Measurements from ENCODE around the gene TGM5. TPM values are rescaled to one million over a fixed set of nuclear protein-coding genes. Genes with fewer than 3 reads are reported as not detected.
"Not testable (repeated sequence)": the region's sequence is repeated elsewhere in the genome, so short reads cannot be mapped to it uniquely, and the experiment has no call there.

TGM5 gene
- total and polyA plus RNA-seq, 9 donors = 0.05 to 0.13 (median 0.10) TPM; not detected in 2

DNA sequence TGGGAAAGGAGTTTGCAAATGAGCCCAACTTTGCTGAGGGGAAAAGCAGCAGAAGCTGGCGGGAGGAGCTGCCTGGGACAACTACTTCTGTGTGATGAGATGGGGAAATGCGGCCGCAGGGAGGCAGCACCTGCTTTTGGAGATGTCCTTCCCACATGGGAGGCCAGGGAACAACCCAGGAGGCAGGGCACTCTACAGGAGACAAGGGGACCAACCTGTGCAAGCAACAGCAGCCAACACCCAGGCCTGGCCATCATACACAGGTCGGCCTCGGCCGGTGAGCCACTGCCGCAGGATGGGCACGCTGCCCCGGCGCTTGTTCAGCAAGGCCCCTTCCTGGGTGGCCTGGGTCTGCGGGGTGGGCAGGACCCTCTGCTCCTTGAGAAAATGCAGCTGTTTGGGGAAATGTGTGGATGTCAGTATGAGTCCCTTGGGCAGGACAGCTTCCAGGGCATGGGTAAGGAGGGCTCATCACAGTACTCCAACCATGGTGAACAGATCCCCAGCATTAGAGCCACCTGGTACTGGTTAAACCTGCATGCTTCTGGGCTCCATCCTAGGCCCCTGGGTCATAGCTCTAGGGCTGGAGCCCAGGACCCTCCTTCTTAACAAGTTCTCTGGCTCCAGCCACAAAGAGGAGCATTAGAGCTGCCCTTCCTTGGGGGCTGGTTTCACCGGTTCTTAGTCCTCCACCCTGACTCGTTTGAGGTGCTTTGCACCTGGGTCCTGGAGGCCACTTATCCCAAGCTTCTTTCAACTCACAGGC, 57.5 kb downstream of the TGM5 start:
- no peak for DNase-seq
- WGBS (ENCODE audit: insufficient coverage) = 66% methylated on average over 12 of the region's 13 CpGs
- Histone ChIP-seq H3K9me3 (replicated peaks; ENCODE audit: control insufficient read depth, low read depth, low read length) (no peaks in the 10 kb centered on the region), H3K4me3 (ENCODE audit: low read length) (no peak overlapping the region), H3K27me3 (ENCODE audit: control insufficient read depth, insufficient read depth, low read length) (peaks cover 34% of the 10 kb centered on the region), H3K27ac (ENCODE audit: low read length) (no peak overlapping the region), H3K4me1 (ENCODE audit: control insufficient read depth, insufficient read depth, low read length) (no peaks in the 10 kb centered on the region), H3K36me3 (ENCODE audit: control insufficient read depth, insufficient read depth, low read length) (no peaks in the 10 kb centered on the region)

- 58% methylated on average over 14 of the region's 23 CpGs for WGBS (ENCODE audit: insufficient coverage)
Measured at GRCh38 chr15:43208052-43209002, 58.4 kb downstream of the TGM5 start.

GRCh38 chr15:43207024-43207423, 59.7 kb downstream of the TGM5 start:
- DNase-seq = no peak

More at GRCh38 chr15:43208052-43209002, 58.4 kb downstream of the TGM5 start:
- no peak for DNase-seq
- no peak overlapping the region for H3K27ac ChIP-seq (ENCODE audit: low read length)
- no peaks in the 10 kb centered on the region for H3K4me1 ChIP-seq (ENCODE audit: control insufficient read depth, insufficient read depth, low read length)
- no peaks in the 10 kb centered on the region for H3K36me3 ChIP-seq (ENCODE audit: control insufficient read depth, insufficient read depth, low read length)
- no peak overlapping the region for H3K4me3 ChIP-seq (ENCODE audit: low read length)
- H3K27me3 ChIP-seq (ENCODE audit: control insufficient read depth, insufficient read depth, low read length) = peaks cover 34% of the 10 kb centered on the region
- H3K9me3 ChIP-seq (replicated peaks; ENCODE audit: control insufficient read depth, low read depth, low read length) = no peaks in the 10 kb centered on the region

DNA sequence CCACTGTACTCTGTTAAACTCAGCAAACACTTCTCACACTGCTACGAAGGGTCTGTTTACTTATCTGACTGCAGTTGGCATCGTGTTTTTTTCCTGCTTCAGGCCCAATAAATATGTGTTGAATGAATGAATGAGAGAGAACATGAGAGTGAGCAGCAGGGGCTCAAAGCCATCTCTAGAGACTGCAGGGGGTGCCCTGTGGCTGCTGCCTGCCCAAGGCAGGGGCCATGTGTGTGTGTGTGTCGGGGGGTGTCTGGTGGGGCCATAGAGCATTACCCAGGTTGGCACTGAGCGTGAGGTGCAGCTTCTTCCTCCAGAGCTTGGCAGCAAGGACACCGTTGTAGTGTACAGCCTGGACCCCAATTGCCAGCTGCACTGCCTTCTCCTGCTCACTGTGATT, 60.7 kb downstream of the TGM5 start:
- Histone ChIP-seq H3K4me1 (ENCODE audit: control insufficient read depth, insufficient read depth, low read length) (no peaks in the 10 kb centered on the region), H3K9me3 (replicated peaks; ENCODE audit: control insufficient read depth, low read depth, low read length) (no peaks in the 10 kb centered on the region)
- no peak for DNase-seq

More at GRCh38 chr15:43207024-43207423, 59.7 kb downstream of the TGM5 start:
- H3K27me3 ChIP-seq (ENCODE audit: control insufficient read depth, insufficient read depth, low read length) = peaks cover 34% of the 10 kb centered on the region
- no peaks in the 10 kb centered on the region for H3K9me3 ChIP-seq (replicated peaks; ENCODE audit: control insufficient read depth, low read depth, low read length)
- H3K4me3 ChIP-seq (ENCODE audit: low read length) = no peak overlapping the region
- H3K4me1 ChIP-seq (ENCODE audit: control insufficient read depth, insufficient read depth, low read length) = no peaks in the 10 kb centered on the region
- WGBS (ENCODE audit: insufficient coverage) = 78% methylated on average over 6 of the region's 9 CpGs
- no peaks in the 10 kb centered on the region for H3K36me3 ChIP-seq (ENCODE audit: control insufficient read depth, insufficient read depth, low read length)
- no peak overlapping the region for H3K27ac ChIP-seq (ENCODE audit: low read length)

DNA sequence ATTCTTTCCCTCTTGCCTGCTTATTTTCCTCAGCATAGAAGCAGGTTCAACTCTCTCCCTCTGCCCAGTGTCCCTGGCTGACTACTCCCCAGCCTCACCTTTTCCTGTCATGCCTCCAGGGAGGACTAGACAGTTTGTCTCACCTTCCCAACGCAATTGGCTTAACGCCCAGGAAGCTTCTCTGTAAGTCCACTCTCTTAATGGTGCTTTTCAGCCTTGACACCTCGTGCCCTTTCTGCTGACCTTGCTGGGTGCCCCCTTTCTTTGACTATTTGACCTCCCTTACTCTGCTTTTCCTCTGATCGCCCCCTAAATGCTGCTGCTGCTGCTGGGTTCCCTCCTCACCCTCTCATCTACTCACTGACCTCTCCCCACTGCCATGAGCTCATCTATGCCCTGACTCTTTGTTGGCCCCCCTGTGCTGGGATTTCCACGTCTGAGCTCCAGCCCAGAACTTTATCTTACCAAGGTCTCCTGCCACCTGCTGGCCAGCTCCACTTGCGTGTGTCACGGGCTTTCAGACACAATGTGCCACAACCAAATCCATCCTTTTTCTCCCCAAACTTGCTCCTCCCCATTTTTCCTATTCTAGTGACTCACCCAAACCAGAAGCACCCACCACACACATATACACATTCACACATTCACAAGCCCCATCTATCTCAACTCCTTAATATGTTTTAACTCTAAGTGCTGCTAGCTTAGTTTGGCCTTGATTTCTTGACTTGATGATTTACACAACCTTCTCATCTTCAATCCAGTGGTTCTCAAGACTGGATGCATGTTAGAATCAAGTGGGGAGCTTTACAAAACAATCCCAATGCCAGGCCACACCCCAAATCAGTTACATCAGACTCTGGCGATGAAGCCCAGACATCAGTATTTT, 62.5 kb downstream of the TGM5 start:
- no peak overlapping the region for H3K27ac ChIP-seq (ENCODE audit: low read length)
- no peaks in the 10 kb centered on the region for H3K4me1 ChIP-seq (ENCODE audit: control insufficient read depth, insufficient read depth, low read length)
- H3K36me3 ChIP-seq (ENCODE audit: control insufficient read depth, insufficient read depth, low read length) = no peaks in the 10 kb centered on the region
- no peaks in the 10 kb centered on the region for H3K9me3 ChIP-seq (replicated peaks; ENCODE audit: control insufficient read depth, low read depth, low read length)
- DNase-seq = peak; percentile 37
- H3K27me3 ChIP-seq (ENCODE audit: control insufficient read depth, insufficient read depth, low read length) = peaks cover 17% of the 10 kb centered on the region
- H3K4me3 ChIP-seq (ENCODE audit: low read length) = no peak overlapping the region
- 32% methylated on average over 8 of the region's 8 CpGs for WGBS (ENCODE audit: insufficient coverage)

More for the DNA sequence above, 60.7 kb downstream of the TGM5 start:
- H3K36me3 ChIP-seq (ENCODE audit: control insufficient read depth, insufficient read depth, low read length) = no peaks in the 10 kb centered on the region
- H3K4me3 ChIP-seq (ENCODE audit: low read length) = no peak overlapping the region
- H3K27me3 ChIP-seq (ENCODE audit: control insufficient read depth, insufficient read depth, low read length) = peaks cover 33% of the 10 kb centered on the region
- no peak overlapping the region for H3K27ac ChIP-seq (ENCODE audit: low read length)
- WGBS (ENCODE audit: insufficient coverage) = 70% methylated on average over 2 of the region's 5 CpGs

DNA sequence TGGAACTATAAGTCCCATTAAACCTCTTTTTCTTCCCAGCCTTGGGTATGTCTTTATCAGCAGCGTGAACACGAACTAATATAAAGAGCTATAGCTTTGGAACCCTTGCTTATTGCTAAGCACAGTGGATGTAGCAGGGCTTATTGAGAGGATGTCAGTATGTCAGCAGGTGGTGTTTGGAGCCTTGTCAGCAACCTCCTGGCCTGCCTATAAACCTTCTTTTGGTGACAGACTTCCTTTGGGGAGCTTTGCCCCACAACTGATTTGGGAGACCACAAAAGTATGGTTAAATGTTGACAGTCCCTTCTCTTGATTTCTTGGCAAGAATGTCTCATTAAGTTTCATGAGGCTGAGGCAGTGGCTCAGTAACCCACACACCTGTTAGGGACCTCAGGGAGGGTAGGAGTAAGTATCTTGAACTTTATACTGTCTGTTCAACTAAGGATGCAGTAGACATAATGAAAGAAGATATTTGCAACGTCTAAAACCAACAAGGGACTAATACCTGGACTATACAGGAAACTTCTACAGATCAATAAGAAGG, 66.7 kb downstream of the TGM5 start:
- Histone ChIP-seq H3K27me3 (ENCODE audit: control insufficient read depth, insufficient read depth, low read length) (peaks cover 2% of the 10 kb centered on the region), H3K9me3 (replicated peaks; ENCODE audit: control insufficient read depth, low read depth, low read length) (no peaks in the 10 kb centered on the region), H3K27ac (ENCODE audit: low read length) (no peak overlapping the region), H3K4me3 (ENCODE audit: low read length) (no peak overlapping the region), H3K36me3 (ENCODE audit: control insufficient read depth, insufficient read depth, low read length) (no peaks in the 10 kb centered on the region), H3K4me1 (ENCODE audit: control insufficient read depth, insufficient read depth, low read length) (no peaks in the 10 kb centered on the region)
- DNase-seq = no peak
- no CpG with 5 or more reads among the region's 3 CpGs for WGBS (ENCODE audit: insufficient coverage)

DNA sequence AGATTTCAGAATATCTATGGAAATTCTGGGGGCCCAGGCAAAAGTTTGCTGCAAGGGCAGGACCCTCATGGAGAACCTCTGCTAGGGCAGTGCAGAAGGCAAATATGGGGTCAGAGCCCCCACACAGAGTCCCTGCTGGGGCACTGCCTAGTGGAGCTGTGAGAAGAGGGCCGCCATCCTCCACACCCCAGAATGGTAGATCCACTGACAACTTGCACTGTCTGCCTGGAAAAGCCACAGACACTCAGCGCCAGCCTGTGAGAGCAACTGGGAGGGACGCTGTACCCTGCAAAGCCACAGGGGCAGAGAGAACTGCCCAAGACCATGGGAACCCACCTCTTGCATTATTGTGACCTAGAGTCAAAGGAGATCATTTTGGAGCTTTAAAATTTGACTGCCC, 67.7 kb downstream of the TGM5 start:
- WGBS (ENCODE audit: insufficient coverage) = 100% methylated on average over 2 of the region's 3 CpGs
- DNase-seq = no peak
- Histone ChIP-seq H3K9me3 (replicated peaks; ENCODE audit: control insufficient read depth, low read depth, low read length) (no peaks in the 10 kb centered on the region), H3K4me3 (ENCODE audit: low read length) (no peak overlapping the region), H3K27ac (ENCODE audit: low read length) (no peak overlapping the region), H3K4me1 (ENCODE audit: control insufficient read depth, insufficient read depth, low read length) (no peaks in the 10 kb centered on the region), H3K27me3 (ENCODE audit: control insufficient read depth, insufficient read depth, low read length) (no peaks in the 10 kb centered on the region), H3K36me3 (ENCODE audit: control insufficient read depth, insufficient read depth, low read length) (peaks cover 3% of the 10 kb centered on the region)

GRCh38 chr15:43198556-43198955, 68.2 kb downstream of the TGM5 start:
- not testable (repeated sequence) for DNase-seq; H3K4me3 ChIP-seq (ENCODE audit: low read length); H3K27ac ChIP-seq (ENCODE audit: low read length); H3K9me3 ChIP-seq (replicated peaks; ENCODE audit: control insufficient read depth, low read depth, low read length); H3K36me3 ChIP-seq (ENCODE audit: control insufficient read depth, insufficient read depth, low read length); H3K27me3 ChIP-seq (ENCODE audit: control insufficient read depth, insufficient read depth, low read length); H3K4me1 ChIP-seq (ENCODE audit: control insufficient read depth, insufficient read depth, low read length)
- 96% methylated on average over 3 of the region's 4 CpGs for WGBS (ENCODE audit: insufficient coverage)

DNA sequence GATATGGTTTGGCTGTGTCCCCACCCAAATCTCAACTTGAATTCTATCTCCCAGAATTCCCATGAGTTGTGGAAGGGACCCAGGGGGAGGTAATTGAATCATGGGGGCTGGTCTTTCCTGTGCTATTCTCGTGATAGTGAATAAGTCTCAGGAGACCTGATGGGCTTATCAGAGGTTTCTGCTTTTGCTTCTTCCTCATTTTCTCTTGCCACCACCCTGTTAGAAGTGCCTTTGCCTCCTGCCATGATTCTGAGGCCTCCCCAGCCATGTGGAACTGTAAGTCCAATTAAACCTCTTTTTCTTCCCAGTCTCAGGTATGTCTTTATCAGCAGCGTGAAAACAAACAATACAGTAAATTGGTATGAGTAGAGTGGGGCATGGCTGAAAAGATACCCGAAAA, 69.0 kb downstream of the TGM5 start:
- not testable (repeated sequence) for H3K36me3 ChIP-seq (ENCODE audit: control insufficient read depth, insufficient read depth, low read length); H3K4me1 ChIP-seq (ENCODE audit: control insufficient read depth, insufficient read depth, low read length); DNase-seq; H3K27me3 ChIP-seq (ENCODE audit: control insufficient read depth, insufficient read depth, low read length); H3K4me3 ChIP-seq (ENCODE audit: low read length); H3K27ac ChIP-seq (ENCODE audit: low read length); H3K9me3 ChIP-seq (replicated peaks; ENCODE audit: control insufficient read depth, low read depth, low read length)
- 100% methylated on average over 2 of the region's 3 CpGs for WGBS (ENCODE audit: insufficient coverage)
